Type B pancreatic cell (in vitro differentiated cells): ENCODE results near the gene MOG. TPM values are rescaled to one million over a fixed set of nuclear protein-coding genes. Genes with fewer than 3 reads are reported as not detected.

Experiments used
- DNase-seq: peaks from one replicate; pipeline ENCODE4 v3.0.0; 2021; ENCODE audit warnings: mixed read lengths; ENCODE audit not compliant: unreplicated experiment; ENCODE audit errors: extremely low spot score
- H3K27ac Mint-ChIP-seq: 2 replicates; pipeline ENCODE4 v1.8.0; 2021; ENCODE audit warnings: mild to moderate bottlenecking, mixed read lengths
- H3K27me3 Mint-ChIP-seq: 2 replicates; pipeline ENCODE4 v1.8.0; 2021; ENCODE audit warnings: mixed read lengths
- H3K36me3 Mint-ChIP-seq: 2 replicates; pipeline ENCODE4 v1.8.0; 2021; ENCODE audit warnings: mixed read lengths
- H3K4me1 Mint-ChIP-seq: one replicate; pipeline ENCODE4 v1.8.0; 2021; ENCODE audit warnings: mixed read lengths; ENCODE audit not compliant: unreplicated experiment
- H3K4me3 Mint-ChIP-seq: 2 replicates; pipeline ENCODE4 v1.8.0; 2021; ENCODE audit warnings: mild to moderate bottlenecking, mixed read lengths
- H3K9me3 Mint-ChIP-seq: 2 replicates; pipeline ENCODE4 v1.8.0; 2021; ENCODE audit warnings: mixed read lengths
- total RNA-seq: library from RNA; stranded (reverse); gene quantifications from 2 replicates; pipeline ENCODE4 v1.2.1, GENCODE V29; 2021; ENCODE audit warnings: low replicate concordance
- TF ChIP-seq, protein P1 (sequence below): fragments of 200-600 bp; sonication (generic); conservative IDR thresholded peaks from 2 replicates; pipeline ENCODE4 v1.5.0; 2021; ENCODE audit warnings: antibody characterized with exemption, mild to moderate bottlenecking

Gene MOG
- total RNA-seq, 1 donor from 2014 or later: not detected

DNA sequence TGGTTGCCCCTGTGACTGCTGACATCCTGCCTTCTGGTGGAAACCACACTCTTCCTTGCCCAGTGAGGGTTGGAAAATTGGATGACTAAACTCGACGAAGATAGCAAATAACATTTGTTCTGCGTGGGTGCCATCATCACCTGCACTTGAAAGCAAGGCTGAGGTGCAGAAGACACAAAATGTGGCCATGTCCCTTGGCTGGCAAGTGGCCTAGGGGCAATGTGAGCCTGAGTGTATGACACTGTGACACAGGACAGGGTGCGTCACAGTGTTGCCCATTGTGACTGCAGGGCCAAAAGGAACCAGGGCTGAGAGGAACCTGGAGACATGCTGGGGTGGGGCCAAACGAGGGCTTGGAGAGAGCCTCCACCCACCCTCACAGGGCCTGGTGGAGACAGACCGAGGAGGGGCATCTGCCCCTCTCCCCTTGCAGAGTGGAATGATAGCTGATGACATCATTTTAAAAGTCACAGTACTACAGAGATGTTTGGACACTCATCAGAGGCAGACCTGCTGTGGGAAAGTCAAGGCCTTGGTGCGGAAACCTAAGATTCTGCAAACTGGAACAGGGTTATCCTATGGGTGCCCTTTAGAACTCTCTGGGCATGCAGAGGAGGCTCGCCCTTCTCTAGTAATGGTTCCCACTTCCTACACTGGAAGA is 53.5 kb downstream of the MOG start:
- Mint-ChIP-seq H3K9me3 (no peaks in the 10 kb centered on the region), H3K4me3 (no peak overlapping the region), H3K4me1 (no peaks in the 10 kb centered on the region), H3K27me3 (peaks cover 77% of the 10 kb centered on the region), H3K36me3 (no peaks in the 10 kb centered on the region), H3K27ac (no peak overlapping the region)
- TF ChIP-seq, protein P1, sequence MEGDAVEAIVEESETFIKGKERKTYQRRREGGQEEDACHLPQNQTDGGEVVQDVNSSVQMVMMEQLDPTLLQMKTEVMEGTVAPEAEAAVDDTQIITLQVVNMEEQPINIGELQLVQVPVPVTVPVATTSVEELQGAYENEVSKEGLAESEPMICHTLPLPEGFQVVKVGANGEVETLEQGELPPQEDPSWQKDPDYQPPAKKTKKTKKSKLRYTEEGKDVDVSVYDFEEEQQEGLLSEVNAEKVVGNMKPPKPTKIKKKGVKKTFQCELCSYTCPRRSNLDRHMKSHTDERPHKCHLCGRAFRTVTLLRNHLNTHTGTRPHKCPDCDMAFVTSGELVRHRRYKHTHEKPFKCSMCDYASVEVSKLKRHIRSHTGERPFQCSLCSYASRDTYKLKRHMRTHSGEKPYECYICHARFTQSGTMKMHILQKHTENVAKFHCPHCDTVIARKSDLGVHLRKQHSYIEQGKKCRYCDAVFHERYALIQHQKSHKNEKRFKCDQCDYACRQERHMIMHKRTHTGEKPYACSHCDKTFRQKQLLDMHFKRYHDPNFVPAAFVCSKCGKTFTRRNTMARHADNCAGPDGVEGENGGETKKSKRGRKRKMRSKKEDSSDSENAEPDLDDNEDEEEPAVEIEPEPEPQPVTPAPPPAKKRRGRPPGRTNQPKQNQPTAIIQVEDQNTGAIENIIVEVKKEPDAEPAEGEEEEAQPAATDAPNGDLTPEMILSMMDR: no peak
- no peak for DNase-seq

DNA sequence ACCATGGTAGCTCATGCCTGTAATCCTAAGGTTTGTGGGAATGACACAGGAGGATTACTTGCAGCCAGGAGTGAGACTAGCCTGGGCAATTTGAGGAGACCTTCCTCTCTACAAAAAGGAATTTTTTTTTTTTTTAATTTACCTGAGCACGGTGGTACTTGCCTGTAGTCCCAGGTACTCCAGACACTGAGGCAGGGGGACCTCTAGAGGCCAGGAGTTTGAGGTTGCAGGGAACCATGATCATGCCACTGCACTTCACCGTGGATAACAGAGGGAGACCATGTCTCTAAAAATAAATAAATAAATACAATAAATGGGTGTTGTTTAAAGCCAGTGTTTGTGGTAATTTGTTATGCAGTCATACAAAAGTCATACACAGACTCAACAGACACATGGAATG is 64.0 kb downstream of the MOG start:
- TF ChIP-seq, protein P1: no peak
- Mint-ChIP-seq H3K4me3 (no peak overlapping the region), H3K27me3 (peaks cover 64% of the 10 kb centered on the region), H3K36me3 (no peaks in the 10 kb centered on the region), H3K4me1 (no peaks in the 10 kb centered on the region), H3K27ac (no peak overlapping the region), H3K9me3 (no peaks in the 10 kb centered on the region)
- no peak for DNase-seq

Other genes with a start within 250 kb of the MOG start
- not detected in 2 replicates for gene OR12D1, start 242.2 kb upstream of the MOG start, total RNA-seq
- gene OR10C1, start 217.8 kb upstream of the MOG start, total RNA-seq: not detected in 2 replicates
- gene OR11A1, start 200.0 kb upstream of the MOG start, total RNA-seq: not detected in 2 replicates
- not detected in 2 replicates for gene OR2H1, start 199.9 kb upstream of the MOG start, total RNA-seq
- not detected in 2 replicates for gene MAS1L, start 169.1 kb upstream of the MOG start, total RNA-seq
- gene UBD, start 97.4 kb upstream of the MOG start, total RNA-seq: 12.6 and 24.6 TPM in 2 replicates
- not detected in 2 replicates for gene OR2H2, start 72.0 kb upstream of the MOG start, total RNA-seq
- gene GABBR1, start 23.9 kb upstream of the MOG start, total RNA-seq: 26.6 and 71.7 TPM in 2 replicates
- not detected in 2 replicates for gene ZFP57, start 24.1 kb downstream of the MOG start, total RNA-seq
- 2.8 and 13.2 TPM in 2 replicates for gene HLA-F, start 66.3 kb downstream of the MOG start, total RNA-seq
- gene HLA-G, start 170.7 kb downstream of the MOG start, total RNA-seq: 4.6 and 8.3 TPM in 2 replicates